Ishikawa (cell line): Measurements from ENCODE around the gene RPAP3.

Experiments
- EGR1 ChIP-seq: IDR thresholded peaks from 2 replicates; pipeline ENCODE4 v1.6.1; 2012
- EP300 ChIP-seq: IDR thresholded peaks from 2 replicates; pipeline ENCODE4 v1.6.1; 2012; ENCODE audit warnings: borderline replicate concordance
- FOXM1 ChIP-seq: IDR thresholded peaks from 2 replicates; pipeline ENCODE4 v1.6.1; 2012; ENCODE audit warnings: low read depth, borderline replicate concordance
- MAX ChIP-seq: IDR thresholded peaks from 2 replicates; pipeline ENCODE4 v1.6.1; 2012
- RAD21 ChIP-seq: IDR thresholded peaks from 2 replicates; pipeline ENCODE4 v1.6.1; 2012; ENCODE audit warnings: low read depth
- TAF1 ChIP-seq: IDR thresholded peaks from 2 replicates; pipeline ENCODE4 v1.6.1; 2012; ENCODE audit warnings: low read depth, mild to moderate bottlenecking
- TCF12 ChIP-seq: IDR thresholded peaks from 2 replicates; pipeline ENCODE4 v1.6.1; 2012; ENCODE audit warnings: low read depth
- TEAD4 ChIP-seq: IDR thresholded peaks from 2 replicates; pipeline ENCODE4 v1.6.1; 2012
- TF ChIP-seq, protein P1 (sequence below): IDR thresholded peaks from 2 replicates; pipeline ENCODE4 v1.6.1; 2012

- no peak for TF ChIP-seq EP300
- TF ChIP-seq, protein P1, sequence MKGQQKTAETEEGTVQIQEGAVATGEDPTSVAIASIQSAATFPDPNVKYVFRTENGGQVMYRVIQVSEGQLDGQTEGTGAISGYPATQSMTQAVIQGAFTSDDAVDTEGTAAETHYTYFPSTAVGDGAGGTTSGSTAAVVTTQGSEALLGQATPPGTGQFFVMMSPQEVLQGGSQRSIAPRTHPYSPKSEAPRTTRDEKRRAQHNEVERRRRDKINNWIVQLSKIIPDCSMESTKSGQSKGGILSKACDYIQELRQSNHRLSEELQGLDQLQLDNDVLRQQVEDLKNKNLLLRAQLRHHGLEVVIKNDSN: no peak
- no peak for TF ChIP-seq FOXM1
- TF ChIP-seq TAF1: no peak
- TF ChIP-seq RAD21: no peak
- no peak for TF ChIP-seq MAX
- no peak for TF ChIP-seq EGR1
- TF ChIP-seq TEAD4: no peak
- no peak for TF ChIP-seq TCF12
These were observed 11.2 kb upstream of the RPAP3 start for GRCh38 chr12:47717046-47717442.
